CD4-positive, alpha-beta T cell (primary cell): Measurements from ENCODE around the gene FAM107B. TPM values are rescaled to one million over a fixed set of nuclear protein-coding genes. Genes with fewer than 3 reads are reported as not detected.

Experiments used
- ATAC-seq: fragments of 200-7000 bp; cut with Tn5 transposase; one replicate; pipeline ENCODE4 v1.10.0; 2022; ENCODE audit warnings: mild to moderate bottlenecking; ENCODE audit not compliant: poor library complexity
- CTCF ChIA-PET: fragments of 350-600 bp; sonication (Branson Sonifier 250); formaldehyde crosslinking; loops from one replicate; lab custom pipeline; 2021; ENCODE audit warnings: antibody characterized with exemption, inconsistent platforms; lab: Charles Lee
- POLR2A ChIA-PET: fragments of 350-600 bp; sonication (Branson Sonifier 250); formaldehyde crosslinking; loops from one replicate; lab custom pipeline; 2021; ENCODE audit warnings: antibody characterized with exemption, inconsistent platforms; lab: Charles Lee
- DNase-seq, 14 experiments: peaks; one replicate each; pipeline ENCODE4 v3.0.0-alpha.2; 2013 to 2020; ENCODE audit warnings: mixed read lengths in 2 of 14
- H3K27ac ChIP-seq, 2 donors: one replicate each; pipeline versions ENCODE4 v1.5.1 to v1.7.0; 2013; ENCODE audit warnings: low read length in 2 of 2, low read depth in 1 of 2, mild to moderate bottlenecking in 1 of 2
- H3K27me3 ChIP-seq, 2 experiments: 1 replicate in 1 of 2; 2 replicates in 1 of 2; pipeline versions ENCODE4 v1.6.1 to v1.7.0; 2013; ENCODE audit warnings: low read length in 2 of 2, control low read depth in 1 of 2, mild to moderate bottlenecking in 1 of 2, moderate library complexity in 1 of 2; ENCODE audit not compliant: insufficient read depth in 2 of 2, control insufficient read depth in 1 of 2
- H3K36me3 ChIP-seq: one replicate; pipeline ENCODE4 v1.6.1; 2013; ENCODE audit warnings: low read length, control low read depth; ENCODE audit not compliant: insufficient read depth
- H3K4me1 ChIP-seq: one replicate; pipeline ENCODE4 v1.6.1; 2013; ENCODE audit warnings: low read length, control low read depth; ENCODE audit not compliant: insufficient read depth
- H3K4me3 ChIP-seq: one replicate; pipeline ENCODE4 v1.5.1; 2013; ENCODE audit warnings: mild to moderate bottlenecking, low read length, moderate library complexity
- H3K9me3 ChIP-seq, 2 experiments: 1 replicate in 1 of 2; 2 replicates in 1 of 2; pipeline versions ENCODE4 v1.6.1 to v1.7.0; 2013; ENCODE audit warnings: low read length in 2 of 2, mild to moderate bottlenecking in 2 of 2, control low read depth in 1 of 2, moderate library complexity in 1 of 2; ENCODE audit not compliant: control insufficient read depth in 1 of 2, insufficient read depth in 1 of 2
- H3K27ac Mint-ChIP-seq: one replicate; pipeline ENCODE4 v1.8.0; 2020; ENCODE audit warnings: mixed read lengths
- H3K27me3 Mint-ChIP-seq: one replicate; pipeline ENCODE4 v1.8.0; 2021; ENCODE audit warnings: mixed read lengths
- H3K36me3 Mint-ChIP-seq: one replicate; pipeline ENCODE4 v1.8.0; 2021; ENCODE audit warnings: low read depth, mixed read lengths
- H3K4me1 Mint-ChIP-seq: one replicate; pipeline ENCODE4 v1.8.0; 2021; ENCODE audit warnings: low read depth, mixed read lengths
- H3K4me3 Mint-ChIP-seq: one replicate; pipeline ENCODE4 v1.8.0; 2020; ENCODE audit warnings: mild to moderate bottlenecking, mixed read lengths
- H3K9me3 Mint-ChIP-seq: one replicate; pipeline ENCODE4 v1.8.0; 2020; ENCODE audit warnings: mixed read lengths
- CTCF ChIP-seq: fragments of 200-600 bp; IDR thresholded peaks from one replicate; pipeline ENCODE4 v1.8.0; 2022; ENCODE audit warnings: antibody characterized with exemption, mild to moderate bottlenecking
- intact Hi-C, 2 experiments: fragments of 100-400 bp; cut with DNase I in 1 of 2; cut with micrococcal nuclease in 1 of 2; formaldehyde crosslinking; loops; one replicate each; pipeline versions ENCODE4 v1.15.1 to v1.9.0; 2023 to 2025; cut with DNase I, micrococcal nuclease
- total RNA-seq, 174 experiments: library from RNA in 2 of 174; stranded (reverse) in 2 of 174; gene quantifications; one replicate each; pipeline ENCODE4 v1.2.3 and lab custom pipeline; 2021 to 2026

FAM107B gene
- total RNA-seq, 2 experiments from 2014 or later, result 261 to 262 TPM

DNA sequence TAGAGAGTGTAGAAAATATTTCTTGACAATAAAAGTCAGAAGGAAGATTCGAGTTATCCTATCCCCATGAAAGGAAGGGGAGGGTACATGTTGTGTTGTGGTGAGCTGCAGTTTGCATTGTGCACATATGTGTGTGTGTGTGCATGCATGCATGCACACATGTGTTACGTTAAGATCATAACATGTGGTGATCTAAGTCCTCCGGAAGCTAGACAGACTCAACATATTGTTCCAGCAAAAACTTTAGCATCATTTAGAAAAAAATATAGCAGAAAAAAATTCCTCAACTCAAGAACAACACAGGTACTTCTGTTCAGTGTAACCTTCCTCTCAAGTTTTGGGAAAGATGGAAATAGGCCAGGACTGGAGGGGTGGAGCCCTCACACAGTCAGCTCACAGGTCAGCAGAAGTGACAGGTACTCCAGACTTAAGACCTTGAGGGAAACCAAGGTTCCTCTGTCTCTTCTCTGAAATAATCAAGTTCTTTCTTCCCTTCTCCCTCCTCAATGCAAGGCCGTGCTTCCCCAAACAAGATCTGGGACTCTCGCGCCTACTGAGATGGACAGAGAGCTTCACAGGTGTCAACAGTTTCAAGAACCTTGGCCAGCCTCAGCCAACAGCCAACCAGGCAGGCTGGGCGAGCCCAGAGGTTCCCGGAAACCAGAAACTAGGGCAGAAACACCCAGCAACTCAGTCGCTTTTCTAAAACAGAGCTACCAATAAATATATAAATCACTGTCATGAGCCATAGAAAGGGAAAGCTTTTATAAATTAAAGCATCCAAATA is 205.2 kb downstream of the FAM107B start:
- Mint-ChIP-seq H3K36me3 (peaks cover 87% of the 10 kb centered on the region), H3K27ac (peak overlapping the region; percentile 98), H3K4me3 (peak overlapping the region; percentile 92), H3K27me3 (no peaks in the 10 kb centered on the region), H3K4me1 (peaks cover 98% of the 10 kb centered on the region), H3K9me3 (peaks cover 1% of the 10 kb centered on the region)
- H3K9me3 ChIP-seq, result peaks cover 6 to 9% of the 10 kb centered on the region in 2 experiments
- DNase-seq (peak in 11 of 14 experiments; percentile 37 to 77 (median 61)), ATAC-seq (peak; percentile 24)
- ChIA-PET CTCF (interaction anchor here (0.7 to 1.9 kb wide), 4 partner anchors 9 to 31 kb away, joined by 3 to 6 read pairs (median 4); no protein-coding TSS in a partner anchor), POLR2A (interaction anchor here (0.7 to 6.2 kb wide), 20 partner anchors 8 to 1219 kb away, joined by 3 to 101 read pairs (median 6); partner anchors contain the start of genes CDNF, HSPA14, MSANTD7 and SUV39H2)
- no peaks in the 10 kb centered on the region for H3K27me3 ChIP-seq
- no peak for TF ChIP-seq CTCF
- peaks cover 40% of the 10 kb centered on the region for H3K36me3 ChIP-seq
- H3K4me1 ChIP-seq, result peaks cover 85% of the 10 kb centered on the region
- H3K27ac ChIP-seq, result peak overlapping the region; percentile 85 to 93
- H3K4me3 ChIP-seq, result peak overlapping the region; percentile 65
- intact Hi-C loops, result loop anchor here (2.0 to 5.0 kb wide), 4 partner anchors 15 to 253 kb away; no protein-coding TSS in a partner anchor

GRCh38 chr10:14567421-14567820 is 207.3 kb downstream of the FAM107B start:
- intact Hi-C loops, result loop anchor here in 1 of 2 experiments (5.0 kb wide), 1 partner anchor 35 kb away; no protein-coding TSS in a partner anchor

More at GRCh38 chr10:14567421-14567820, 207.3 kb downstream of the FAM107B start:
- CTCF ChIA-PET, result interaction anchor here (1.0 kb wide), 1 partner anchor 23 kb away, joined by 3 read pairs; no protein-coding TSS in a partner anchor
- Mint-ChIP-seq H3K27me3 (no peaks in the 10 kb centered on the region), H3K9me3 (peaks cover 1% of the 10 kb centered on the region), H3K4me1 (peaks cover 98% of the 10 kb centered on the region), H3K36me3 (peaks cover 82% of the 10 kb centered on the region), H3K27ac (peak overlapping the region; percentile 98), H3K4me3 (peak overlapping the region; percentile 67)
- TF ChIP-seq CTCF, result no peak
- Histone ChIP-seq H3K36me3 (peaks cover 35% of the 10 kb centered on the region), H3K9me3 (peaks cover 6 to 9% of the 10 kb centered on the region in 2 experiments), H3K4me3 (no peak overlapping the region), H3K27me3 (no peaks in the 10 kb centered on the region), H3K27ac (peak overlapping the region; percentile 85 to 93), H3K4me1 (peaks cover 71% of the 10 kb centered on the region)
- POLR2A ChIA-PET, result interaction anchor here (0.9 to 5.2 kb wide), 4 partner anchors 13 to 270 kb away, joined by 4 to 32 read pairs (median 5); no protein-coding TSS in a partner anchor
- DNase-seq (no peak), ATAC-seq (no peak)
